PC-9 (cell line): ENCODE measurements around the gene OPTC. TPM values are rescaled to one million over a fixed set of nuclear protein-coding genes. Genes with fewer than 3 reads are reported as not detected.

Experiments used
- total RNA-seq: library from RNA; stranded (reverse); gene quantifications from 2 replicates; pipeline ENCODE4 v1.2.3, GENCODE V29; 2021

Gene OPTC
- total RNA-seq, 1 experiment from 2014 or later = not detected

Other genes with a start within 250 kb of the OPTC start
- 11.1 and 13.8 TPM in 2 replicates for gene BTG2, start 188.6 kb upstream of the OPTC start, total RNA-seq
- gene FMOD, start 143.0 kb upstream of the OPTC start, total RNA-seq = not detected in 2 replicates
- gene PRELP, start 18.3 kb upstream of the OPTC start, total RNA-seq = not detected in 2 replicates
- gene ATP2B4, start 132.7 kb downstream of the OPTC start, total RNA-seq = 31.2 and 39.7 TPM in 2 replicates